Spleen (tissue), 7 donors: ENCODE measurements around the gene ZNF337.

ENCODE experiments used
- POLR2A ChIP-seq, 3 donors: fragments of 450-650 bp; IDR thresholded peaks; one replicate each; pipeline ENCODE4 v1.5.1; 2017; ENCODE audit warnings: antibody characterized with exemption in 3 of 3, mild to moderate bottlenecking in 1 of 3
- TF ChIP-seq, protein P1 (sequence below), 11 experiments: fragments of 200-600 bp in 7 of 11; fragments of 450-650 bp in 4 of 11; sonication (generic) in 4 of 11; IDR thresholded peaks in 8 of 11; conservative IDR thresholded peaks in 3 of 11; 1 replicate in 7 of 11; 2 replicates in 4 of 11; pipeline versions ENCODE4 v1.4.0 to v1.8.0; 2016 to 2021; ENCODE audit warnings: antibody characterized with exemption in 11 of 11, inconsistent platforms in 4 of 11, mild to moderate bottlenecking in 1 of 11
- donor health status: DM: no; HTN: no; CAD: no; lungs with moderate emphysema.
- donor health status: DM: no; HTN: no; CAD: no.
- donor health status: DM: no; HTN: no; CAD: no.

GRCh38 chr20:25720285-25720684 lies 23.6 kb upstream of the ZNF337 start:
- no peak for TF ChIP-seq POLR2A (IDR thresholded peaks at IDR 0.05)
- TF ChIP-seq, protein P1, sequence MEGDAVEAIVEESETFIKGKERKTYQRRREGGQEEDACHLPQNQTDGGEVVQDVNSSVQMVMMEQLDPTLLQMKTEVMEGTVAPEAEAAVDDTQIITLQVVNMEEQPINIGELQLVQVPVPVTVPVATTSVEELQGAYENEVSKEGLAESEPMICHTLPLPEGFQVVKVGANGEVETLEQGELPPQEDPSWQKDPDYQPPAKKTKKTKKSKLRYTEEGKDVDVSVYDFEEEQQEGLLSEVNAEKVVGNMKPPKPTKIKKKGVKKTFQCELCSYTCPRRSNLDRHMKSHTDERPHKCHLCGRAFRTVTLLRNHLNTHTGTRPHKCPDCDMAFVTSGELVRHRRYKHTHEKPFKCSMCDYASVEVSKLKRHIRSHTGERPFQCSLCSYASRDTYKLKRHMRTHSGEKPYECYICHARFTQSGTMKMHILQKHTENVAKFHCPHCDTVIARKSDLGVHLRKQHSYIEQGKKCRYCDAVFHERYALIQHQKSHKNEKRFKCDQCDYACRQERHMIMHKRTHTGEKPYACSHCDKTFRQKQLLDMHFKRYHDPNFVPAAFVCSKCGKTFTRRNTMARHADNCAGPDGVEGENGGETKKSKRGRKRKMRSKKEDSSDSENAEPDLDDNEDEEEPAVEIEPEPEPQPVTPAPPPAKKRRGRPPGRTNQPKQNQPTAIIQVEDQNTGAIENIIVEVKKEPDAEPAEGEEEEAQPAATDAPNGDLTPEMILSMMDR (IDR thresholded peaks at IDR 0.05 in 8 of 11, conservative IDR thresholded peaks at IDR 0.05 in 3 of 11): no peak
